HCT116 (cell line): Measurements from ENCODE around the gene FICD. TPM values are rescaled to one million over a fixed set of nuclear protein-coding genes. Genes with fewer than 3 reads are reported as not detected.

ENCODE experiments used
- ATAC-seq: fragments of 200-7000 bp; cut with Tn5 transposase; 2 replicates; pipeline ENCODE4 v1.9.1; 2020; ENCODE audit warnings: mild to moderate bottlenecking, moderate library complexity
- BruUV-seq: library from RNA; stranded (reverse); fragments of 400-500 nt; replicated peaks from 2 replicates; lab custom pipeline; 2021; lab: Mats Ljungman, UMichigan
- CTCF ChIA-PET: fragments of 300-600 bp; sonication (Branson Sonifier 250); formaldehyde crosslinking; loops from one replicate; lab custom pipeline; 2021; ENCODE audit warnings: antibody characterized with exemption; lab: Charles Lee
- POLR2A ChIA-PET: fragments of 300-600, 350-600 bp; sonication (Branson Sonifier 250); formaldehyde crosslinking; loops from one replicate; lab custom pipeline; 2021; ENCODE audit warnings: antibody characterized with exemption; lab: Charles Lee
- RAD21 ChIA-PET, 2 experiments: fragments of 300-600 bp; sonication (Branson Sonifier 250); formaldehyde crosslinking; loops; one replicate each; lab custom pipeline; 2023; ENCODE audit warnings: low total read pairs in 2 of 2; ENCODE audit not compliant: uncharacterized antibody in 2 of 2, unreplicated experiment in 2 of 2, low non-redundant PET in 1 of 2; lab: Charles Lee
- DNase-seq: peaks from one replicate; pipeline ENCODE4 v3.0.0-alpha.2; 2010; ENCODE audit warnings: low read depth, low spot score
- H2AFZ ChIP-seq: fragments of 200-600 bp; shearing (Covaris generic), sonication (generic); 2 replicates; pipeline ENCODE4 v1.6.1; 2017; ENCODE audit warnings: low read depth, mixed run types, mixed read lengths, antibody characterized with exemption, low read length; ENCODE audit not compliant: poor library complexity, severe bottlenecking
- H3K27ac ChIP-seq: 2 replicates; pipeline ENCODE4 v1.5.1; 2012; ENCODE audit warnings: low read depth, low read length
- H3K27me3 ChIP-seq: fragments of 200-600 bp; sonication (generic); 2 replicates; pipeline ENCODE4 v1.6.1; 2016; ENCODE audit warnings: mixed run types, low read length, mixed read lengths; ENCODE audit not compliant: insufficient read depth
- H3K36me3 ChIP-seq, 2 experiments: fragments of 200-500 bp in 1 of 2; fragments of 200-600 bp in 1 of 2; sonication (Bioruptor generic) in 1 of 2; sonication (generic) in 1 of 2; 2 replicates each; pipeline versions ENCODE4 v1.5.1 to v1.6.1; 2014 to 2016; ENCODE audit warnings: low read length in 2 of 2, inconsistent platforms in 1 of 2, mixed read lengths in 1 of 2, mixed run types in 1 of 2; ENCODE audit not compliant: insufficient read depth in 2 of 2, control insufficient read depth in 1 of 2
- H3K4me1 ChIP-seq, 2 experiments: fragments of 200-600 bp in 1 of 2; sonication (generic) in 1 of 2; 2 replicates each; pipeline versions ENCODE4 v1.5.1 to v1.6.1; 2012 to 2017; ENCODE audit warnings: low read length in 2 of 2, inconsistent platforms in 1 of 2, mild to moderate bottlenecking in 1 of 2, mixed read lengths in 1 of 2, mixed run types in 1 of 2, moderate library complexity in 1 of 2; ENCODE audit not compliant: insufficient read depth in 2 of 2, control insufficient read depth in 1 of 2
- H3K4me2 ChIP-seq: fragments of 200-600 bp; sonication (generic); 2 replicates; pipeline ENCODE4 v1.6.1; 2017; ENCODE audit warnings: mixed run types, low read length, mixed read lengths
- H3K4me3 ChIP-seq, 2 experiments: fragments of 200-600 bp in 1 of 2; sonication (generic) in 1 of 2; replicated peaks in 1 of 2; 2 replicates each; pipeline ENCODE4 v1.5.1; 2011 to 2016; ENCODE audit warnings: low read length in 2 of 2, control low read depth in 1 of 2, low read depth in 1 of 2, mild to moderate bottlenecking in 1 of 2, mixed read lengths in 1 of 2, mixed run types in 1 of 2
- H3K79me2 ChIP-seq: fragments of 200-600 bp; sonication (generic); 2 replicates; pipeline ENCODE4 v1.6.1; 2017; ENCODE audit warnings: mild to moderate bottlenecking, mixed run types, low read length, moderate library complexity, mixed read lengths; ENCODE audit not compliant: insufficient read depth
- H3K9ac ChIP-seq: fragments of 200-600 bp; sonication (generic); 2 replicates; pipeline ENCODE4 v1.6.1; 2016; ENCODE audit warnings: low read length, mixed read lengths
- H3K9me2 ChIP-seq: fragments of 200-600 bp; sonication (generic), shearing (Covaris generic); 2 replicates; pipeline ENCODE4 v1.6.1; 2017; ENCODE audit warnings: mixed run types, mild to moderate bottlenecking, moderate library complexity; ENCODE audit not compliant: insufficient read depth
- H3K9me3 ChIP-seq, 2 experiments: fragments of 200-500 bp in 1 of 2; fragments of 200-600 bp in 1 of 2; sonication (Bioruptor generic) in 1 of 2; sonication (generic) in 1 of 2; 2 replicates each; pipeline ENCODE4 v1.6.1; 2014 to 2017; ENCODE audit warnings: low read length in 2 of 2, mixed read lengths in 2 of 2, inconsistent platforms in 1 of 2, low read depth in 1 of 2, mild to moderate bottlenecking in 1 of 2, mixed run types in 1 of 2, moderate library complexity in 1 of 2; ENCODE audit not compliant: control insufficient read depth in 1 of 2, insufficient read depth in 1 of 2
- H4K20me1 ChIP-seq: fragments of 200-600 bp; sonication (generic), shearing (Covaris generic); 2 replicates; pipeline ENCODE4 v1.6.1; 2017; ENCODE audit warnings: mixed run types, mild to moderate bottlenecking, moderate library complexity; ENCODE audit not compliant: insufficient read depth
- CBX3 ChIP-seq: IDR thresholded peaks from 2 replicates; pipeline ENCODE4 v1.6.1; 2012; ENCODE audit warnings: low read depth
- CTCF ChIP-seq, 3 experiments: fragments of 200-600 bp in 1 of 3; sonication (generic) in 1 of 3; IDR thresholded peaks in 2 of 3; conservative IDR thresholded peaks in 1 of 3; 2 replicates each; pipeline ENCODE4 v1.5.1; 2012 to 2017; ENCODE audit warnings: low read depth in 2 of 3, low read length in 2 of 3, antibody characterized with exemption in 1 of 3, borderline replicate concordance in 1 of 3, control low read depth in 1 of 3, mild to moderate bottlenecking in 1 of 3, mixed read lengths in 1 of 3, mixed run types in 1 of 3, moderate library complexity in 1 of 3; ENCODE audit not compliant: insufficient read depth in 1 of 3
- FOSL1 ChIP-seq: IDR thresholded peaks from 2 replicates; pipeline ENCODE4 v1.6.1; 2012; ENCODE audit warnings: low read depth
- JUND ChIP-seq: IDR thresholded peaks from 2 replicates; pipeline ENCODE4 v1.6.1; 2012
- POLR2A ChIP-seq: IDR thresholded peaks from 2 replicates; pipeline ENCODE4 v1.7.0; 2011; ENCODE audit warnings: borderline replicate concordance; ENCODE audit not compliant: insufficient read depth, insufficient read length; ENCODE audit errors: extremely low read depth
- RAD21 ChIP-seq: IDR thresholded peaks from 2 replicates; pipeline ENCODE4 v1.6.1; 2012; ENCODE audit warnings: low read depth, mild to moderate bottlenecking
- SIN3A ChIP-seq: IDR thresholded peaks from 2 replicates; pipeline ENCODE4 v1.6.1; 2012; ENCODE audit warnings: low read depth
- SP1 ChIP-seq: IDR thresholded peaks from 2 replicates; pipeline ENCODE4 v1.6.1; 2012; ENCODE audit warnings: low read depth
- SRF ChIP-seq: IDR thresholded peaks from 2 replicates; pipeline ENCODE4 v1.6.1; 2012; ENCODE audit warnings: low read depth
- YY1 ChIP-seq: IDR thresholded peaks from 2 replicates; pipeline ENCODE4 v1.6.1; 2011; ENCODE audit warnings: low read length, low read depth, moderate library complexity, mild to moderate bottlenecking; ENCODE audit not compliant: insufficient replicate concordance; ENCODE audit errors: extremely low read depth
- ZBTB33 ChIP-seq: IDR thresholded peaks from 2 replicates; pipeline ENCODE4 v1.6.1; 2011; ENCODE audit warnings: mild to moderate bottlenecking, low read length, moderate library complexity; ENCODE audit not compliant: insufficient replicate concordance; ENCODE audit errors: extremely low read depth
- ZNF274 ChIP-seq: fragments of 200-500 bp; sonication (Bioruptor generic); IDR thresholded peaks from 2 replicates; pipeline ENCODE4 v1.6.1; 2014; ENCODE audit warnings: mild to moderate bottlenecking, low read depth, low read length, inconsistent platforms
- intact Hi-C: fragments of 100-400 bp; cut with micrococcal nuclease; formaldehyde crosslinking; loops from 2 replicates; pipeline ENCODE4 v1.10.0; 2022
- total RNA-seq: library from RNA; stranded (reverse); gene quantifications from one replicate; pipeline ENCODE4 v1.2.1, GENCODE V29; 2021; ENCODE audit not compliant: unreplicated experiment

Gene FICD
- total RNA-seq, 1 experiment from 2014 or later = 5.1 TPM

GRCh38 chr12:108479364-108480070 lies 35.6 kb upstream of the FICD start (continued):
- no peak for TF ChIP-seq YY1

GRCh38 chr12:108482717-108483212 lies 32.3 kb upstream of the FICD start:
- no peaks in the 10 kb centered on the region for H4K20me1 ChIP-seq
- H3K9ac ChIP-seq = no peak overlapping the region
- ChIA-PET CTCF (no interaction called here), RAD21 (no interaction called here), POLR2A (no interaction called here)
- H3K4me1 ChIP-seq = peaks cover 10 to 15% of the 10 kb centered on the region in 2 experiments
- intact Hi-C loops = no loop called here
- no peak for DNase-seq
- H2AFZ ChIP-seq = peak overlapping the region; percentile 45
- ATAC-seq = peak; percentile 85
- no peaks in the 10 kb centered on the region for H3K9me3 ChIP-seq
- no TSS peak for BruUV-seq
- no peaks in the 10 kb centered on the region for H3K79me2 ChIP-seq
- no peaks in the 10 kb centered on the region for H3K9me2 ChIP-seq
- no peak overlapping the region for H3K4me3 ChIP-seq
- peaks cover 4% of the 10 kb centered on the region; the same call in 1 of the 2 replicates for H3K27me3 ChIP-seq
- H3K4me2 ChIP-seq = peak overlapping the region; percentile 49
- H3K27ac ChIP-seq = no peak overlapping the region
- TF ChIP-seq ZBTB33 = no peak
- TF ChIP-seq RAD21 = no peak
- TF ChIP-seq POLR2A = no peak
- TF ChIP-seq SIN3A = no peak
- peak; percentile 60 for TF ChIP-seq FOSL1
- TF ChIP-seq JUND = peak; percentile 38; the same call in 1 of the 2 replicates
- TF ChIP-seq CTCF (IDR thresholded peaks at IDR 0.05 in 2 of 3, conservative IDR thresholded peaks at IDR 0.05 in 1 of 3; ENCODE audit: borderline replicate concordance in 1 of 3, insufficient read depth in 1 of 3, low read depth in 2 of 3, low read length in 2 of 3) = no peak
- TF ChIP-seq SP1 = no peak
- TF ChIP-seq SRF = no peak
- TF ChIP-seq CBX3 = no peak
- no peak for TF ChIP-seq ZNF274
- H3K36me3 ChIP-seq = no peaks in the 10 kb centered on the region
